Glomerular visceral epithelial cell (primary cell): ENCODE data around the gene DDX52.
"Not testable (repeated sequence)": the region's sequence is repeated elsewhere in the genome, so short reads cannot be mapped to it uniquely, and the experiment has no call there.

Source experiments
- DNase-seq: peaks from one replicate; pipeline ENCODE4 v3.0.0-alpha.2; 2016; ENCODE audit errors: extremely low spot score

Gene DDX52

DNA sequence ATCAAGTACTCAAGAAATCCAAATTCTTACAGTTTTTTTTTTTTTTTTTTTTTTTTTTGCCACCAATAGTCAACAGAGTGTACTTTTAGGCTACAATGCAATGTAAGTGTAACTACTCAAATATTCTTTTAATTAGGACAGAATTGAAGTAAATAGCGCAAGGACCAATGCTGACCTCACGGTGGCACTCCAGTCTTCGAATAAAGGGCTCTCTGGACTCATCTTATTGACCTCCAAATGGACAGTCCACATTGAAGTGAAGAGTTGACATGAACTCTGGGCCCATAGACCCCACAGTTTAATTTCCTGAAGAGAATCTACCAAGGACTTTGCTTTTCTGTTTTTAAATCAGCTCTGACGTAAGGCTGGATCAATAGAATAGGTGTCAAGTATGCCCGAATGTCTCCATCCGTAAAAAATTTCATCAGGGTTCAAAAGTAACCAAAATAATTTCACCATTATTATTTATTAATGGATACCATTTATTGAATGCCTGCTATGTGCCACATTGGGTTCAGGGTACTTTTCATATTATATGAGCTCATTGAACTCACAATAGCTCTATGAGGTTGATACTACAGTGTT lies 7.3 kb upstream of the DDX52 start:
- peak; percentile 66 for DNase-seq

GRCh38 chr17:37648555-37648954 lies 5.3 kb upstream of the DDX52 start:
- peak; percentile 48 for DNase-seq

- no peak for DNase-seq
These were observed 4.6 kb upstream of the DDX52 start for GRCh38 chr17:37647856-37648255.

- DNase-seq: no peak
These were observed 623 bp upstream of the DDX52 start for GRCh38 chr17:37643869-37644268.

DNA sequence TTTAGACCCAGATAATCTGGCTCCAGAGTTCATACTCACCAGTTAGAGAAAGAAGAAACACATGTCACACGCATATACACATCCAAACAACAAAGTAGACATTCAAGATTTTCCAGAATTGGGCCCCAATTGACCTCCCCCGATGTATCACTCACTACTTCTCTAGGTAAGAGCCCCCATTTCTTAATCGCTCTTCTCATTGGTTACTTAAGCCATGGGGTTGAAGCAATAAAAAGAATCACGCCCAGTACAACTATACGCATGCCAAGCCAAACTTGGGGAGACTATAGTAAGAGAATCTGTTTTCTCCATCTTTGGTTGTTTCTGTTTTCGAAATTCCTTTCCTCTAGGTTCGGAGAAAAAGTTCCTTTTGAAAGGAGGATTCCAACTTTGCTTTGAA lies 565 bp downstream of the DDX52 start:
- DNase-seq: peak; percentile 14

GRCh38 chr17:37640015-37640414 lies 3.2 kb downstream of the DDX52 start:
- DNase-seq: no peak

- no peak for DNase-seq
These were observed 5.3 kb downstream of the DDX52 start for GRCh38 chr17:37637956-37638355.

GRCh38 chr17:37616430-37616829 lies 26.8 kb downstream of the DDX52 start:
- not testable (repeated sequence) for DNase-seq

DNA sequence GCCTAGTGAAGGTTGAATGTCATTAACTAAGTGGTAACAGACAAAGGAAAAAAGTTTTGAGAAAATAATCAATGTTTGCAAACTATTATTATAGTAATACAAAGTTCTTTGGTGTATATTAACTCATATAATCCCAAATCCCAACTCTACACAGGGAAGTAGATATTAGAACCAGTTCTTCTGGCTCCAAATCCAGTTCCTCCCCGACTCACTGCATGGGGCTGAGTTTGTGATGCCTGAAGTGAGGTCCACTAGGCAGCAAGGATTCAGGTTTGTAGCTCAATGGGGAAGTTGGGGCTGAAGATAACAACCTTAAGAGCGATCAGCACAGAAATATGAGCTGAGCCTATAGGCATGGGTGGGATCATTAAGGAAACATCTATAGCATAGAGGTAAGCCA lies 28.4 kb downstream of the DDX52 start:
- DNase-seq: no peak

GRCh38 chr17:37614391-37614790 lies 28.9 kb downstream of the DDX52 start:
- peak; percentile 62 for DNase-seq

DNA sequence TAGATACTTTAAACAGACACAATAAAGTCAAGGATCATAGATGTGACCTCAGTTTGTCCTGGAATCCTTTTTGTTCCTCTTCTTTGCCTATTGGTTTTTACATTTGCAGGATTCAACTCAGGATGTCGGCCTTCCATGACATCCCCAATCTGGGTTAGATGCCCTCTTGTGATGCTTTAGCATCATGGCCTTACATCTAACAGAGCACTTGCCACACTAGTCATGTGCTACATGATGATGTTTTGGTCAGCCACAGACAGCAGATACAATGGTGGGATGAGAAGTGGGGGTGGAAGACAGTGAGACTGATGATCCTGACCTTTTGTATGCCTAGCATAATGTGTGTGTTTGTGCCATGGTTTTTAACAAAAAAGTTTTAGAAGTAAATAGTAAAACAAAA lies 32.3 kb downstream of the DDX52 start:
- DNase-seq: no peak

DNA sequence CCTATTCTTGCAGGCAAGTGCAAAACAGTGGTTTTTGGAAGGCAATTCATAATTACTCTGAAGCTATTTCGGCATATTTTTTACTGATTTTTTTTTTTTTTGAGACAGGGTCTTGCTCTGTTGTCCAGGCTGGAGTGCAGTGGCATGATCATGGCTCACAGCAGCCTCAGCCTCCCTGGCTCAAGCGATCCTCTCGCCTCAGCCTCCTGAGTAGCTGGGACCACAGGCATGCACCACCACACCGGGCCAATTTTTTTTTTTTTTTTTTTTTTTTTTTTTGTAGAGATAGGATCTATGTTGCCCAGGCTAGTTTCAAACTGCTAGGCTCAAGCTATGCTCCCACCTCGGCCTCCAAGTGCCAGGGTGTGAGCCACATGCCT lies 33.2 kb downstream of the DDX52 start:
- DNase-seq: peak; percentile 4

GRCh38 chr17:37609170-37610040 lies 33.8 kb downstream of the DDX52 start, which contains the start of gene SYNRG:
TSS of gene SYNRG (minus strand) at chr17:37609418. CDS start at chr17:37609355, 63 bp downstream.
- DNase-seq: peak; percentile 99

- DNase-seq: peak; percentile 64
These were observed 34.7 kb downstream of the DDX52 start for GRCh38 chr17:37608351-37609169.

GRCh38 chr17:37607637-37608331 lies 35.5 kb downstream of the DDX52 start:
- peak; percentile 3 for DNase-seq

- DNase-seq: no peak
These were observed 37.3 kb downstream of the DDX52 start for GRCh38 chr17:37605813-37606505.

- no peak for DNase-seq
These were observed 38.2 kb downstream of the DDX52 start for GRCh38 chr17:37605081-37605480.

DNA sequence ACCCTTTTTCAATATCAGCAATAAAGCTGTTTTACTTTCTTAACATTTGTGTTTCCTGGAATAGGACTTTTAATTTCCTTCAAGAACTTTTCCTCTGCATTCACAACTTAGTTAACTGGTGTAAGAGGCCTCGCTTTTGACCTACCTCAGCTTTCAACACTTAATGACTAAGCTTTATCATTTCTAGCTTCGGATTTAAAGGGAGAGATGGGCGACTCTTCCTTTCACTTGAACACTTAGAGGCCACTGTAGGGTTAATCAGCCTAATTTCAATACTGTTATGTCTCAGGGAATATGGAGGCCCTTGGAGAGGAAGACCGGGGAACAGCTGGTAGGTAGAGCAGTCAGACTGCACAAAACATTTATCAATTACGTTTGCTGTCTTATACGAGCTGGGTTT lies 38.7 kb downstream of the DDX52 start:
- no peak for DNase-seq

- no peak for DNase-seq
These were observed 45.1 kb downstream of the DDX52 start for GRCh38 chr17:37598145-37598544.

DNA sequence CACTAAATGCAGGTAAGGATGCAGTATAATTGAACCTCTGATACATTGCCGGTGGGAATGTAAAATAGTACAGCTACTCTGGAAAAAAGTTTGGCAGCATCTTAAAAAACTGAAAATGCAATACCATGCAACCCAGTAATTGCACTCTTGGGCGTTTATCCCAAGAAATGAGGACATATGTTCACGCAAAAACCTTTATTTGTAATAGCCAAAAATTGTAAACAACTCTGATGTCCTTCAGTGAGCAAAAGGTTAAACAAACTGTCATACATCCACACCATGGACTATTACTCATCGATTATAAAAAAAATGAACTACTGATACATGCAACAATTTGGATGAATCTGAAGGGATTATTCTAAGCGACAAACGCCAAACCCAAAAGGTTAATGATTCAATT lies 51.0 kb downstream of the DDX52 start:
- no peak for DNase-seq

DNA sequence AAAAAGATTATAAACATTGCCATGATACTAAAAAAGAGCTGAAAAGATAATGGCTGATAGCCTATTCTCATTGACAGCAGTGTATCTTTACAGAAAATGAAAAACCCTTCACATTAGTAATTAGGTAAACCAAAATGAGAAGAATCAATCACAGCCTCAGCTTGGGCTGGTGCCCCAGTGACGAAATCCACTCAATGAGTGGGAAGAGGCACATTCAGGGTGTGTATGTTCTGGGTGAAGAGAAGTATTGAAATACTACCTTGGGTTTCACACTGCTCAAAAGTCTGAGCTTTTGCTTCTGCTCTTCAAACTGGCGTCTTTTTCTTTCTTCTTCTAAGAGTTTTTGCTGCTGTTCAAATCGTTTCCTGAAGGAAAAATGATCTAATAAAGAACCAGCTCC lies 58.2 kb downstream of the DDX52 start:
- no peak for DNase-seq
